ENCODE data around the gene ABHD6.

Gene ABHD6

DNA sequence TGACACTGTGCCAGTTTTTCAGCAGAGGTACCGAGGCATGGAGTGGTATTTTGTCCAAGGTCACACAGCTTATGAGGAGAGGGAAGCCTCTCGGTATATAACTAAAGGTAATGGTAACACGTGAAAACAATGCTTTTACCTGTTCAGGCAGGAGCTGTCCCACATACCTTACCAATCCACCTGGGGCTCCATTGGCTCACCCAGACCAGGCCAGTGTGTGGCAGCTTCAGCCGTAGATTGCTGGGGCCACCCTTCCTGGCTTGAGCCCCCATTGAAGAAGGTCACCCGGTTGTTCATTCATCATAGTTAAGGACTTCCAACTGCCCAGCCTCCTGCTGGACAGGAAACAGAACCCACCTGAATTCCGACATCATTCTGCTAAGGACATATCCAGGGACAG lies 59.3 kb downstream of the ABHD6 start:
- no peak for DNase-seq
- Histone ChIP-seq H3K79me2 (ENCODE audit: low read length) (no peaks in the 10 kb centered on the region), H3K4me1 (ENCODE audit: low read length) (no peaks in the 10 kb centered on the region), H3K27ac (ENCODE audit: low read length) (no peak overlapping the region), H2AFZ (ENCODE audit: low read length) (no peak overlapping the region), H3K4me3 (ENCODE audit: low read length) (no peak overlapping the region), H3K9ac (ENCODE audit: low read length) (no peak overlapping the region), H3K9me3 (replicated peaks; ENCODE audit: insufficient read depth, low read length) (no peaks in the 10 kb centered on the region), H4K20me1 (ENCODE audit: insufficient read depth, low read length) (no peaks in the 10 kb centered on the region), H3K9me2 (replicated peaks; ENCODE audit: insufficient read depth, low read length) (no peaks in the 10 kb centered on the region), H3K36me3 (replicated peaks; ENCODE audit: insufficient read depth, low read length) (no peaks in the 10 kb centered on the region), H3F3A (ENCODE audit: insufficient read depth, low read length) (no peaks in the 10 kb centered on the region), H3K27me3 (replicated peaks; ENCODE audit: insufficient read depth, low read length) (no peaks in the 10 kb centered on the region; the same call in 1 of the 2 replicates), H3K4me2 (ENCODE audit: low read depth, low read length) (no peak overlapping the region)
- TF ChIP-seq, protein P1, sequence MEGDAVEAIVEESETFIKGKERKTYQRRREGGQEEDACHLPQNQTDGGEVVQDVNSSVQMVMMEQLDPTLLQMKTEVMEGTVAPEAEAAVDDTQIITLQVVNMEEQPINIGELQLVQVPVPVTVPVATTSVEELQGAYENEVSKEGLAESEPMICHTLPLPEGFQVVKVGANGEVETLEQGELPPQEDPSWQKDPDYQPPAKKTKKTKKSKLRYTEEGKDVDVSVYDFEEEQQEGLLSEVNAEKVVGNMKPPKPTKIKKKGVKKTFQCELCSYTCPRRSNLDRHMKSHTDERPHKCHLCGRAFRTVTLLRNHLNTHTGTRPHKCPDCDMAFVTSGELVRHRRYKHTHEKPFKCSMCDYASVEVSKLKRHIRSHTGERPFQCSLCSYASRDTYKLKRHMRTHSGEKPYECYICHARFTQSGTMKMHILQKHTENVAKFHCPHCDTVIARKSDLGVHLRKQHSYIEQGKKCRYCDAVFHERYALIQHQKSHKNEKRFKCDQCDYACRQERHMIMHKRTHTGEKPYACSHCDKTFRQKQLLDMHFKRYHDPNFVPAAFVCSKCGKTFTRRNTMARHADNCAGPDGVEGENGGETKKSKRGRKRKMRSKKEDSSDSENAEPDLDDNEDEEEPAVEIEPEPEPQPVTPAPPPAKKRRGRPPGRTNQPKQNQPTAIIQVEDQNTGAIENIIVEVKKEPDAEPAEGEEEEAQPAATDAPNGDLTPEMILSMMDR (IDR thresholded peaks at IDR 0.05; ENCODE audit: low read length): no peak
- TF ChIP-seq EZH2phosphoT487 (IDR thresholded peaks at IDR 0.05; ENCODE audit: low read length): no peak
- TF ChIP-seq EZH2 (optimal IDR thresholded peaks at IDR 0.05; ENCODE audit: low read depth, low read length): no peak

DNA sequence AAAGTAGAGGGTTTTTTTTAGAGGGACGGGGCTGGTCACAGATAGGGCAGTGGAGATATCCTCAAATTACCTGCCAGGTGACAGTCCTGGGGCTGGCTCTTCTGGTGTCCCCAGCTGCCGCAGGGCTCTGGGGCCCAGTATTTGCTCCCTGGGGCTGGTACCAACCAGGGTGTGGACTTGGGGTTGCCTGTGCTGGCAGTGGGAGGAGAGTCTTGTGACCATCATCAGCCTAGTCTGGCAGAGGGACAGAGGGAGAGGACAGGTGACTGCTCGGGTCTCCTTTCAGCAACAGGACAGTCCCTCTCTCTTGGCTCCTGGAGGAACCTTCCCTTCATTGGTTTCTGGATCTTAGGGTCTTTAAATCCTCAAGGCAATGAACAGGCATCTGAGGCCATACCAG lies 60.6 kb downstream of the ABHD6 start:
- Histone ChIP-seq H2AFZ (ENCODE audit: low read length) (no peak overlapping the region), H3F3A (ENCODE audit: insufficient read depth, low read length) (no peaks in the 10 kb centered on the region), H3K9me2 (replicated peaks; ENCODE audit: insufficient read depth, low read length) (no peaks in the 10 kb centered on the region), H3K4me2 (ENCODE audit: low read depth, low read length) (no peak overlapping the region), H3K27ac (ENCODE audit: low read length) (no peak overlapping the region), H3K4me3 (ENCODE audit: low read length) (no peak overlapping the region), H3K4me1 (ENCODE audit: low read length) (no peaks in the 10 kb centered on the region), H3K79me2 (ENCODE audit: low read length) (no peaks in the 10 kb centered on the region), H3K27me3 (replicated peaks; ENCODE audit: insufficient read depth, low read length) (no peaks in the 10 kb centered on the region; the same call in 1 of the 2 replicates), H4K20me1 (ENCODE audit: insufficient read depth, low read length) (no peaks in the 10 kb centered on the region), H3K9me3 (replicated peaks; ENCODE audit: insufficient read depth, low read length) (no peaks in the 10 kb centered on the region), H3K36me3 (replicated peaks; ENCODE audit: insufficient read depth, low read length) (no peaks in the 10 kb centered on the region), H3K9ac (ENCODE audit: low read length) (no peak overlapping the region)
- no peak for DNase-seq
- TF ChIP-seq EZH2 (optimal IDR thresholded peaks at IDR 0.05; ENCODE audit: low read depth, low read length): no peak
- TF ChIP-seq EZH2phosphoT487 (IDR thresholded peaks at IDR 0.05; ENCODE audit: low read length): no peak
- TF ChIP-seq, protein P1 (IDR thresholded peaks at IDR 0.05; ENCODE audit: low read length): no peak

DNA sequence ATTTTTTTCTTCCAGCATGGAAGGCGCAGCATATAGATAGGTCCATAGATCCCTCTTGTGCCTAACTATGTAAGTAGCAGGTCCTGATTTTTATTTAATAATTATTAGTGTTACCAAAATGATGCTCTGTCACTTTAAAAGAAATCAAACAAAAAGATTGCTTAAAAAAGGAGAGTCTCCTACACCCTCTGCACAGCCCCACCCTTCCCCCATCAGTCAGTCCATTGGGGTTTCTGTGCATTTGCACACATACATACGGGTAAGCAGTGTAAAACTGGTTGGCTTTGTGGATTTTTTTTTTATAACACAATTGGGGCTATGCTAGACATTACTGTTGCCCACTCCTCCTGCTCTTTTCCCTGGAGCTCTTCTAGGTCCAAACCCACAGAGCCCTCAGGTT lies 61.5 kb downstream of the ABHD6 start:
- no peaks in the 10 kb centered on the region for H4K20me1 ChIP-seq (ENCODE audit: insufficient read depth, low read length)
- H3K9ac ChIP-seq (ENCODE audit: low read length): no peak overlapping the region
- H3K9me3 ChIP-seq (replicated peaks; ENCODE audit: insufficient read depth, low read length): no peaks in the 10 kb centered on the region
- DNase-seq: no peak
- TF ChIP-seq, protein P1 (IDR thresholded peaks at IDR 0.05; ENCODE audit: low read length): no peak
- TF ChIP-seq EZH2 (optimal IDR thresholded peaks at IDR 0.05; ENCODE audit: low read depth, low read length): no peak
- TF ChIP-seq EZH2phosphoT487 (IDR thresholded peaks at IDR 0.05; ENCODE audit: low read length): no peak
- no peak overlapping the region for H2AFZ ChIP-seq (ENCODE audit: low read length)
- H3K36me3 ChIP-seq (replicated peaks; ENCODE audit: insufficient read depth, low read length): no peaks in the 10 kb centered on the region
- no peaks in the 10 kb centered on the region for H3K9me2 ChIP-seq (replicated peaks; ENCODE audit: insufficient read depth, low read length)
- no peak overlapping the region for H3K27ac ChIP-seq (ENCODE audit: low read length)
- no peaks in the 10 kb centered on the region for H3F3A ChIP-seq (ENCODE audit: insufficient read depth, low read length)
- no peaks in the 10 kb centered on the region; the same call in 1 of the 2 replicates for H3K27me3 ChIP-seq (replicated peaks; ENCODE audit: insufficient read depth, low read length)
- no peaks in the 10 kb centered on the region for H3K79me2 ChIP-seq (ENCODE audit: low read length)
- no peaks in the 10 kb centered on the region for H3K4me1 ChIP-seq (ENCODE audit: low read length)
- H3K4me3 ChIP-seq (ENCODE audit: low read length): no peak overlapping the region
- no peak overlapping the region for H3K4me2 ChIP-seq (ENCODE audit: low read depth, low read length)

All from MM.1S (cell line).